SU-DHL-6 (cell line): ENCODE measurements around the gene DLK1.

Experiments
- H2AFZ ChIP-seq: fragments of 200-600 bp; sonication (generic); 2 replicates; pipeline ENCODE4 v1.6.1; 2014; ENCODE audit warnings: low read depth, mild to moderate bottlenecking, moderate library complexity, mixed read lengths, antibody characterized with exemption, low read length; ENCODE audit not compliant: severe bottlenecking
- H3F3A ChIP-seq: fragments of 200-600 bp; shearing (Covaris generic); 2 replicates; pipeline ENCODE4 v1.6.0; 2016; ENCODE audit warnings: antibody characterized with exemption, mild to moderate bottlenecking; ENCODE audit not compliant: insufficient read depth
- H3K27ac ChIP-seq: fragments of 200-600 bp; sonication (generic); 2 replicates; pipeline ENCODE4 v1.5.1; 2016; ENCODE audit warnings: low read depth, mild to moderate bottlenecking, low read length, moderate library complexity, mixed read lengths
- H3K27me3 ChIP-seq: fragments of 200-600 bp; sonication (generic), shearing (Covaris generic); 2 replicates; pipeline ENCODE4 v1.6.0; 2014; ENCODE audit warnings: mild to moderate bottlenecking, low read length
- H3K36me3 ChIP-seq: fragments of 200-600 bp; sonication (generic); 2 replicates; pipeline ENCODE4 v1.6.1; 2014; ENCODE audit warnings: mild to moderate bottlenecking, low read length, mixed read lengths
- H3K4me2 ChIP-seq: fragments of 300-600, 200-600 bp; shearing (Covaris generic), sonication (generic); 2 replicates; pipeline ENCODE4 v1.6.0; 2014; ENCODE audit warnings: low read length, low read depth, mild to moderate bottlenecking; ENCODE audit not compliant: poor library complexity, severe bottlenecking
- H3K4me3 ChIP-seq: fragments of 200-600 bp; sonication (generic); 2 replicates; pipeline ENCODE4 v1.5.1; 2014; ENCODE audit warnings: antibody characterized with exemption, low read length, mild to moderate bottlenecking, mixed read lengths; ENCODE audit not compliant: insufficient read depth, poor library complexity, severe bottlenecking
- H3K79me2 ChIP-seq: fragments of 200-600 bp; sonication (generic); 2 replicates; pipeline ENCODE4 v1.6.1; 2014; ENCODE audit warnings: mild to moderate bottlenecking, low read length, moderate library complexity; ENCODE audit not compliant: insufficient read depth
- H3K9ac ChIP-seq: fragments of 200-600 bp; sonication (generic); 2 replicates; pipeline ENCODE4 v1.7.0; 2014; ENCODE audit warnings: mild to moderate bottlenecking, low read length
- H3K9me2 ChIP-seq: fragments of 200-600 bp; sonication (generic); replicated peaks from 2 replicates; pipeline ENCODE4 v1.6.1; 2014; ENCODE audit warnings: low read length; ENCODE audit not compliant: insufficient read depth
- H3K9me3 ChIP-seq: fragments of 200-600 bp; sonication (generic); 2 replicates; pipeline ENCODE4 v1.6.1; 2014; ENCODE audit warnings: low read length, mixed read lengths; ENCODE audit not compliant: insufficient read depth
- H4K20me1 ChIP-seq: fragments of 200-600 bp; sonication (generic); 2 replicates; pipeline ENCODE4 v1.6.1; 2014; ENCODE audit warnings: low read depth, mild to moderate bottlenecking, antibody characterized with exemption, low read length, moderate library complexity, mixed read lengths
- CTCF ChIP-seq: fragments of 200-600 bp; sonication (generic); IDR thresholded peaks from one replicate; pipeline ENCODE4 v1.5.1; 2017; ENCODE audit warnings: antibody characterized with exemption, mild to moderate bottlenecking, low read length, moderate library complexity; ENCODE audit not compliant: insufficient read depth, poor library complexity, severe bottlenecking
- EZH2phosphoT487 ChIP-seq: fragments of 200-600 bp; sonication (generic), shearing (Covaris generic); conservative IDR thresholded peaks from 2 replicates; pipeline ENCODE4 v1.6.1; 2018; ENCODE audit warnings: mild to moderate bottlenecking, antibody characterized with exemption, low read length, moderate library complexity, mixed read lengths

DLK1 gene

GRCh38 chr14:100723830-100724437 is 2.8 kb upstream of the DLK1 start:
- Histone ChIP-seq H3K9me2 (no peaks in the 10 kb centered on the region), H4K20me1 (no peaks in the 10 kb centered on the region), H3K27me3 (no peaks in the 10 kb centered on the region), H3K27ac (no peak overlapping the region), H3K9ac (no peak overlapping the region), H3K4me3 (no peak overlapping the region), H2AFZ (no peak overlapping the region), H3F3A (no peaks in the 10 kb centered on the region), H3K9me3 (no peaks in the 10 kb centered on the region), H3K4me2 (no peak overlapping the region), H3K36me3 (no peaks in the 10 kb centered on the region), H3K79me2 (no peaks in the 10 kb centered on the region)
- TF ChIP-seq CTCF: no peak
- no peak for TF ChIP-seq EZH2phosphoT487

- TF ChIP-seq CTCF (no peak), EZH2phosphoT487 (no peak)
- H3K36me3 ChIP-seq: no peaks in the 10 kb centered on the region
- no peak overlapping the region for H2AFZ ChIP-seq
- no peaks in the 10 kb centered on the region for H3K79me2 ChIP-seq
- H3K4me2 ChIP-seq: no peak overlapping the region
- H3K9me3 ChIP-seq: no peaks in the 10 kb centered on the region
- no peak overlapping the region for H3K27ac ChIP-seq
- no peak overlapping the region for H3K4me3 ChIP-seq
- H3F3A ChIP-seq: no peaks in the 10 kb centered on the region
- no peaks in the 10 kb centered on the region for H3K9me2 ChIP-seq
- no peaks in the 10 kb centered on the region for H3K27me3 ChIP-seq
- H4K20me1 ChIP-seq: no peaks in the 10 kb centered on the region
- no peak overlapping the region for H3K9ac ChIP-seq
Measured at GRCh38 chr14:100724536-100724935, 2.2 kb upstream of the DLK1 start.

GRCh38 chr14:100725587-100726387 is 905 bp upstream of the DLK1 start:
- no peak overlapping the region for H3K9ac ChIP-seq
- no peaks in the 10 kb centered on the region for H3K27me3 ChIP-seq
- no peaks in the 10 kb centered on the region for H3K9me2 ChIP-seq
- no peaks in the 10 kb centered on the region for H3F3A ChIP-seq
- H3K27ac ChIP-seq: no peak overlapping the region
- H4K20me1 ChIP-seq: no peaks in the 10 kb centered on the region
- H3K79me2 ChIP-seq: no peaks in the 10 kb centered on the region
- no peaks in the 10 kb centered on the region for H3K9me3 ChIP-seq
- H3K36me3 ChIP-seq: no peaks in the 10 kb centered on the region
- TF ChIP-seq EZH2phosphoT487: no peak
- TF ChIP-seq CTCF: no peak
- no peak overlapping the region for H3K4me2 ChIP-seq
- no peak overlapping the region for H2AFZ ChIP-seq
- no peak overlapping the region for H3K4me3 ChIP-seq
